Pancreas (tissue), 10 donors: Measurements from ENCODE around the gene GALNT1. TPM values are rescaled to one million over a fixed set of nuclear protein-coding genes. Genes with fewer than 3 reads are reported as not detected.

Source experiments
- ATAC-seq, 4 donors: fragments of 200-7000 bp; cut with Tn5 transposase; one replicate each; pipeline versions ENCODE4 v1.8.0 to v1.9.1; 2020; ENCODE audit warnings: mild to moderate bottlenecking in 4 of 4, moderate library complexity in 4 of 4
- DNase-seq, 6 donors: peaks; one replicate each; pipeline ENCODE4 v3.0.0-alpha.2; 2020
- FAIRE-seq: peaks from 2 replicates; lab custom pipeline; 2012; peaks lifted over from hg19 to GRCh38; lab: Jason Lieb, UNC
- H3K27ac ChIP-seq, 4 donors: fragments of 200-600 bp; sonication (generic); 1 replicate in 3 of 4; 2 replicates in 1 of 4; pipeline versions ENCODE4 v1.5.0 to v1.8.0; 2020
- H3K27me3 ChIP-seq, 4 donors: fragments of 200-600 bp; one replicate each; pipeline ENCODE4 v1.8.0; 2021
- H3K36me3 ChIP-seq, 3 donors: fragments of 200-600 bp; sonication (generic) in 1 of 3; one replicate each; pipeline versions ENCODE4 v1.5.0 to v1.8.0; 2020 to 2021
- H3K4me1 ChIP-seq, 3 donors: fragments of 200-600 bp; one replicate each; pipeline ENCODE4 v1.8.0; 2021
- H3K4me3 ChIP-seq, 4 donors: fragments of 200-600 bp; sonication (generic) in 2 of 4; one replicate each; pipeline versions ENCODE4 v1.5.0 to v1.8.0; 2020 to 2021
- H3K9me3 ChIP-seq, 4 donors: fragments of 200-600 bp; one replicate each; pipeline ENCODE4 v1.8.0; 2021
- WGBS, 2 donors: extraction: QIAGEN DNeasy Blood & Tissue Kit; methylation state at CpG; one replicate each; pipeline ENCODE4 v1.1.7; 2013; 5-methylcytosine and 5-hydroxymethylcytosine counted together
- intact Hi-C, 3 donors: fragments of 100-400 bp; cut with DNase I; formaldehyde crosslinking; loops; one replicate each; pipeline versions ENCODE4 v1.11.1 to v1.14.2; 2022
- polyA plus RNA-seq, 2 donors: library from polyadenylated mRNA; stranded (reverse); fragments of 200-250 nt; gene quantifications; one replicate each; pipeline ENCODE4 v1.2.3, GENCODE V29; 2013
- total RNA-seq, 6 donors: library from RNA; stranded (reverse); fragmentation: NEBNext Ultra II Directional in 4 of 6; extraction: Animal tissue kit (Norgen Biotek cat#: 25700) in 4 of 6; gene quantifications; one replicate each; pipeline versions ENCODE4 v1.2.1 to v1.2.4, GENCODE V29; 2021 to 2023
- TF ChIP-seq, protein P1 (sequence below), 4 donors: fragments of 200-600 bp; sonication (generic) in 3 of 4; IDR thresholded peaks; one replicate each; pipeline versions ENCODE4 v1.5.0 to v1.8.0; 2021; ENCODE audit warnings: antibody characterized with exemption in 4 of 4
- donor health status: healthy with polysubstance abuse.
- donor health status: DM: no; HTN: no; CAD: no; lungs with moderate emphysema.
- donor health status: DM: no; HTN: no; CAD: no.
- donor health status: control.
- donor health status: control.
- donor health status: Bipolar disorder and iron deficiency.
- donor health status: DM: yes; HTN: yes; CAD: no.
- donor health status: DM: no; HTN: no; CAD: no.
- donor health status: DM: no; HTN: no; CAD: no.
- donor health status: DM: yes; HTN: yes; CAD: no.

The GALNT1 gene
- total and polyA plus RNA-seq, 8 donors = 6.8 to 59.6 (median 25.8) TPM

DNA sequence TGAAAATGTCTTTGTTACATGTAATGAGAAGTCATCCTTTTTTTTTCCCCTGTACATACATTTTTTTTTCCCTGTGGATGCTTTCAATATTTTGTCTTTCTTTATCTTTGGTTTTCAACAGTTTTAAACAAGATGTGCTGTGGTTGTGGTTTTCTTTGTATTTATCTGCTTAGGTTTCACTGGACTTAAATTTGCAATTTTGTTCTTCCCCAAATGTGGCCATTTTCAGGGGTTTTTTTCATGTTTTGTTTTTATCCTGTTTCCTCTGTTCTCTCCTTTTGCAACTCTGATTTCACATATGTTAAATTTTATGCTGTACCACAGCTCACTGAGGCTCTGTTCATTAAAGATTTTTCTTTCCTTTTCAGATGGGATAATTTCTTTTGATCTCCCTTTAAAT is 41.7 kb downstream of the GALNT1 start:
- DNase-seq = no peak
- H3K27me3 ChIP-seq = no peaks in the 10 kb centered on the region
- no peak overlapping the region for H3K27ac ChIP-seq
- intact Hi-C loops = no loop called here
- no peak for ATAC-seq
- TF ChIP-seq, protein P1, sequence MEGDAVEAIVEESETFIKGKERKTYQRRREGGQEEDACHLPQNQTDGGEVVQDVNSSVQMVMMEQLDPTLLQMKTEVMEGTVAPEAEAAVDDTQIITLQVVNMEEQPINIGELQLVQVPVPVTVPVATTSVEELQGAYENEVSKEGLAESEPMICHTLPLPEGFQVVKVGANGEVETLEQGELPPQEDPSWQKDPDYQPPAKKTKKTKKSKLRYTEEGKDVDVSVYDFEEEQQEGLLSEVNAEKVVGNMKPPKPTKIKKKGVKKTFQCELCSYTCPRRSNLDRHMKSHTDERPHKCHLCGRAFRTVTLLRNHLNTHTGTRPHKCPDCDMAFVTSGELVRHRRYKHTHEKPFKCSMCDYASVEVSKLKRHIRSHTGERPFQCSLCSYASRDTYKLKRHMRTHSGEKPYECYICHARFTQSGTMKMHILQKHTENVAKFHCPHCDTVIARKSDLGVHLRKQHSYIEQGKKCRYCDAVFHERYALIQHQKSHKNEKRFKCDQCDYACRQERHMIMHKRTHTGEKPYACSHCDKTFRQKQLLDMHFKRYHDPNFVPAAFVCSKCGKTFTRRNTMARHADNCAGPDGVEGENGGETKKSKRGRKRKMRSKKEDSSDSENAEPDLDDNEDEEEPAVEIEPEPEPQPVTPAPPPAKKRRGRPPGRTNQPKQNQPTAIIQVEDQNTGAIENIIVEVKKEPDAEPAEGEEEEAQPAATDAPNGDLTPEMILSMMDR (IDR thresholded peaks at IDR 0.05) = no peak
- no peak for FAIRE-seq
- no peak overlapping the region for H3K4me3 ChIP-seq
- H3K9me3 ChIP-seq = no peaks in the 10 kb centered on the region
- H3K36me3 ChIP-seq = no peaks in the 10 kb centered on the region
- H3K4me1 ChIP-seq = peaks cover 0 to 1% (median 0%) of the 10 kb centered on the region in 3 donors

DNA sequence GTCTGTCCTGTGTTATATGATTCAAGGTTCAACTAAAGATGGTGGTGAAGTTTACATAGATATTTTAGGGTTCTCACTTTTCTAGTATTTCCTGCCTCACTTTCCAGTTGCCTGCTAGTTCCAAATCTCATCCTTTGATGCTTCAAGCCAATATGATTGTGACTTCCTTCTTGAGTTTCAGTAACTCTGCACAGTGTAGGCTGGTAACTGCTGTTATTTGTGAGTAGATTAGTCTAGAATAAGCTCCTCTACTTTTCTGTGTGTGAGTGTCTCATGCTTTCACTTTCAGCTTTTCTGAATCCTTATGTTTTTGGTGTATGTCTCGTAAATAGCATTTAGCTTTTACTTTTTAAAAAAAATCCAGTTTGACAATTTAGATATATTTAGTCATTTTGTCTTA is 42.6 kb downstream of the GALNT1 start:
- 98 to 100% methylated on average over 1 of the region's 1 CpG for WGBS, 2 donors
- H3K27ac ChIP-seq = no peak overlapping the region
- DNase-seq = no peak
- no peaks in the 10 kb centered on the region for H3K4me1 ChIP-seq
- no peak for FAIRE-seq
- intact Hi-C loops = no loop called here
- H3K36me3 ChIP-seq = no peaks in the 10 kb centered on the region
- TF ChIP-seq, protein P1 (IDR thresholded peaks at IDR 0.05) = no peak
- H3K9me3 ChIP-seq = no peaks in the 10 kb centered on the region
- no peaks in the 10 kb centered on the region for H3K27me3 ChIP-seq
- no peak for ATAC-seq
- no peak overlapping the region for H3K4me3 ChIP-seq

DNA sequence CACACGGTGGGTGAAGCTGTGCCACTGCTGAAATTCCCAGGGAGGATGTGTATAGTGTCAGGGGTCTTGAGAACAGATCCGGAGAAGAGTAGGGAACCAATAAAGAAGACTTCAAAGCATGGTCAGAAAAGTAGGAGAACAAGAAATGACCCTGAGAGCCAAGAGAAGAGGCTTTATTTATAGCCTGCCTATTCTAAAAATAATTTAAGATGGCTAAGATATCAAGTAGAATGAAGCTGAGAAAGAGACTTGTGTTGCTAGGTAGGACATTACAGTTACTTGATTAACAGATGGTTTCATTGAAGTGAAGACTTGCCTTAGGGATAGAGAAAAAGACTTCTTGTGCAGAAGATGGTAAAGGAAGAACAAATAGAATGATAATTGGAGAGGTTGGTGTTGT is 43.7 kb downstream of the GALNT1 start:
- H3K36me3 ChIP-seq = no peaks in the 10 kb centered on the region
- TF ChIP-seq, protein P1 (IDR thresholded peaks at IDR 0.05) = no peak
- FAIRE-seq (no peak), ATAC-seq (no peak), DNase-seq (no peak)
- no peak overlapping the region for H3K4me3 ChIP-seq
- no peaks in the 10 kb centered on the region for H3K4me1 ChIP-seq
- intact Hi-C loops = no loop called here
- no peaks in the 10 kb centered on the region for H3K27me3 ChIP-seq
- H3K9me3 ChIP-seq = no peaks in the 10 kb centered on the region
- no peak overlapping the region for H3K27ac ChIP-seq
- WGBS, 2 donors = 92 to 94% methylated on average over 2 of the region's 2 CpGs

DNA sequence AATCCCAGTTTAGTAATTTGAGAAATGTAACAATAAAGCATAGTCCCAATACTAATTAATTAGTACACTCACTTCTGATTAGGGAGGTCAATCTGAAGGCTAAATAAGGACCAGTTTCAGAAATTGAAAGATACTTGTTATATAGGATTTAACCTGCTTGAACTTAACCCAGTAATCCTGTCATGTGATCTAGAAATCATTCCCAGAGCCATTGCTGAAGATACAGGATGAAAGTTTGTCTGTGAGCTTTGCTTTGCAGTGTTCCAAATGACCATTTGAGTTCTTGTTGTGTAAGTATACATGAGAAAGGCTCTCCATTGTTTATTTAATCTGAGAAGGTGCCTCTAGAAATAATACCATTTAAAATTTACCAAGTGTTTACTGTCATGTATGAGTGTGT is 52.2 kb downstream of the GALNT1 start:
- TF ChIP-seq, protein P1 (IDR thresholded peaks at IDR 0.05) = no peak
- intact Hi-C loops = no loop called here

DNA sequence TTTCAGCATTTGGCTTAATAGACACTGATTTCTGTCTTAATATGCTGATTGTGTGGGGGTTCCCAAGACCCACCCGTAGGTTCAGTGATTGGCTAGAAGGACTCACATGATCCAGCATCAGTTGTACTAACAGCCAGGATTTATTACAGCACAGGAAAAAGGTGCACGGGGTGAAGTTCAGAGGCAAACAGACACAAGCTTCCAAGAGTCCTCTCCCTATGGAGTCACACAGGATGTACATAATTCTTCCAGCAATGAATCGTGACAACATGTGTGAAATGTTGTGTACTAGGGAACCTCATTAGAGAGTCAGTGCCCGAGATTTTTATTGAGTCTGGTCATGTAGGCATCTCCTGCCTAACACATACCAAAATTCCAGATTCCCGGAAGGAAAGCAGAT is 52.8 kb downstream of the GALNT1 start:
- intact Hi-C loops = no loop called here
- WGBS, 2 donors = 78 to 80% methylated on average over 5 of the region's 5 CpGs
- ATAC-seq (no peak), FAIRE-seq (no peak), DNase-seq (no peak)
- Histone ChIP-seq H3K27ac (peak overlapping the region in 1 of 4 donors; percentile 6), H3K9me3 (no peaks in the 10 kb centered on the region), H3K4me1 (no peaks in the 10 kb centered on the region), H3K4me3 (no peak overlapping the region), H3K27me3 (no peaks in the 10 kb centered on the region), H3K36me3 (no peaks in the 10 kb centered on the region)
- TF ChIP-seq, protein P1 (IDR thresholded peaks at IDR 0.05) = no peak

More for the DNA sequence above, 52.2 kb downstream of the GALNT1 start:
- Histone ChIP-seq H3K27ac (no peak overlapping the region), H3K4me1 (no peaks in the 10 kb centered on the region), H3K27me3 (no peaks in the 10 kb centered on the region), H3K4me3 (no peak overlapping the region), H3K36me3 (no peaks in the 10 kb centered on the region), H3K9me3 (no peaks in the 10 kb centered on the region)
- FAIRE-seq (no peak), DNase-seq (no peak), ATAC-seq (no peak)
